ENCODE data around the gene RHOC.

Gene RHOC

GRCh38 chr1:112708489-112708888, 1.6 kb upstream of the RHOC start:
- no peak for TF ChIP-seq ZNF473 (tag by site-specific recombination; IDR thresholded peaks at IDR 0.05)
- TF ChIP-seq ZNF530 (tag by site-specific recombination; IDR thresholded peaks at IDR 0.05; ENCODE audit: low read depth) = no peak
- TF ChIP-seq ZFP3 (tag by site-specific recombination; IDR thresholded peaks at IDR 0.05; ENCODE audit: low read depth) = no peak
- TF ChIP-seq, protein P1, sequence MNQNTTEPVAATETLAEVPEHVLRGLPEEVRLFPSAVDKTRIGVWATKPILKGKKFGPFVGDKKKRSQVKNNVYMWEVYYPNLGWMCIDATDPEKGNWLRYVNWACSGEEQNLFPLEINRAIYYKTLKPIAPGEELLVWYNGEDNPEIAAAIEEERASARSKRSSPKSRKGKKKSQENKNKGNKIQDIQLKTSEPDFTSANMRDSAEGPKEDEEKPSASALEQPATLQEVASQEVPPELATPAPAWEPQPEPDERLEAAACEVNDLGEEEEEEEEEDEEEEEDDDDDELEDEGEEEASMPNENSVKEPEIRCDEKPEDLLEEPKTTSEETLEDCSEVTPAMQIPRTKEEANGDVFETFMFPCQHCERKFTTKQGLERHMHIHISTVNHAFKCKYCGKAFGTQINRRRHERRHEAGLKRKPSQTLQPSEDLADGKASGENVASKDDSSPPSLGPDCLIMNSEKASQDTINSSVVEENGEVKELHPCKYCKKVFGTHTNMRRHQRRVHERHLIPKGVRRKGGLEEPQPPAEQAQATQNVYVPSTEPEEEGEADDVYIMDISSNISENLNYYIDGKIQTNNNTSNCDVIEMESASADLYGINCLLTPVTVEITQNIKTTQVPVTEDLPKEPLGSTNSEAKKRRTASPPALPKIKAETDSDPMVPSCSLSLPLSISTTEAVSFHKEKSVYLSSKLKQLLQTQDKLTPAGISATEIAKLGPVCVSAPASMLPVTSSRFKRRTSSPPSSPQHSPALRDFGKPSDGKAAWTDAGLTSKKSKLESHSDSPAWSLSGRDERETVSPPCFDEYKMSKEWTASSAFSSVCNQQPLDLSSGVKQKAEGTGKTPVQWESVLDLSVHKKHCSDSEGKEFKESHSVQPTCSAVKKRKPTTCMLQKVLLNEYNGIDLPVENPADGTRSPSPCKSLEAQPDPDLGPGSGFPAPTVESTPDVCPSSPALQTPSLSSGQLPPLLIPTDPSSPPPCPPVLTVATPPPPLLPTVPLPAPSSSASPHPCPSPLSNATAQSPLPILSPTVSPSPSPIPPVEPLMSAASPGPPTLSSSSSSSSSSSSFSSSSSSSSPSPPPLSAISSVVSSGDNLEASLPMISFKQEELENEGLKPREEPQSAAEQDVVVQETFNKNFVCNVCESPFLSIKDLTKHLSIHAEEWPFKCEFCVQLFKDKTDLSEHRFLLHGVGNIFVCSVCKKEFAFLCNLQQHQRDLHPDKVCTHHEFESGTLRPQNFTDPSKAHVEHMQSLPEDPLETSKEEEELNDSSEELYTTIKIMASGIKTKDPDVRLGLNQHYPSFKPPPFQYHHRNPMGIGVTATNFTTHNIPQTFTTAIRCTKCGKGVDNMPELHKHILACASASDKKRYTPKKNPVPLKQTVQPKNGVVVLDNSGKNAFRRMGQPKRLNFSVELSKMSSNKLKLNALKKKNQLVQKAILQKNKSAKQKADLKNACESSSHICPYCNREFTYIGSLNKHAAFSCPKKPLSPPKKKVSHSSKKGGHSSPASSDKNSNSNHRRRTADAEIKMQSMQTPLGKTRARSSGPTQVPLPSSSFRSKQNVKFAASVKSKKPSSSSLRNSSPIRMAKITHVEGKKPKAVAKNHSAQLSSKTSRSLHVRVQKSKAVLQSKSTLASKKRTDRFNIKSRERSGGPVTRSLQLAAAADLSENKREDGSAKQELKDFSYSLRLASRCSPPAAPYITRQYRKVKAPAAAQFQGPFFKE (tag by site-specific recombination; IDR thresholded peaks at IDR 0.05; ENCODE audit: borderline replicate concordance) = no peak
- TF ChIP-seq, protein P2, sequence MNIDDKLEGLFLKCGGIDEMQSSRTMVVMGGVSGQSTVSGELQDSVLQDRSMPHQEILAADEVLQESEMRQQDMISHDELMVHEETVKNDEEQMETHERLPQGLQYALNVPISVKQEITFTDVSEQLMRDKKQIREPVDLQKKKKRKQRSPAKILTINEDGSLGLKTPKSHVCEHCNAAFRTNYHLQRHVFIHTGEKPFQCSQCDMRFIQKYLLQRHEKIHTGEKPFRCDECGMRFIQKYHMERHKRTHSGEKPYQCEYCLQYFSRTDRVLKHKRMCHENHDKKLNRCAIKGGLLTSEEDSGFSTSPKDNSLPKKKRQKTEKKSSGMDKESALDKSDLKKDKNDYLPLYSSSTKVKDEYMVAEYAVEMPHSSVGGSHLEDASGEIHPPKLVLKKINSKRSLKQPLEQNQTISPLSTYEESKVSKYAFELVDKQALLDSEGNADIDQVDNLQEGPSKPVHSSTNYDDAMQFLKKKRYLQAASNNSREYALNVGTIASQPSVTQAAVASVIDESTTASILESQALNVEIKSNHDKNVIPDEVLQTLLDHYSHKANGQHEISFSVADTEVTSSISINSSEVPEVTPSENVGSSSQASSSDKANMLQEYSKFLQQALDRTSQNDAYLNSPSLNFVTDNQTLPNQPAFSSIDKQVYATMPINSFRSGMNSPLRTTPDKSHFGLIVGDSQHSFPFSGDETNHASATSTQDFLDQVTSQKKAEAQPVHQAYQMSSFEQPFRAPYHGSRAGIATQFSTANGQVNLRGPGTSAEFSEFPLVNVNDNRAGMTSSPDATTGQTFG (tag by site-specific recombination; IDR thresholded peaks at IDR 0.05; ENCODE audit: borderline replicate concordance) = no peak
- no peak for TF ChIP-seq ZNF350 (tag by site-specific recombination; IDR thresholded peaks at IDR 0.05)
- no peak for TF ChIP-seq ZNF184 (tag by site-specific recombination; IDR thresholded peaks at IDR 0.05)
- no peak for TF ChIP-seq TSHZ1 (tag by site-specific recombination; IDR thresholded peaks at IDR 0.05; ENCODE audit: borderline replicate concordance)
- TF ChIP-seq ZBTB6 (tag by site-specific recombination; IDR thresholded peaks at IDR 0.05) = no peak
- TF ChIP-seq, protein P3, sequence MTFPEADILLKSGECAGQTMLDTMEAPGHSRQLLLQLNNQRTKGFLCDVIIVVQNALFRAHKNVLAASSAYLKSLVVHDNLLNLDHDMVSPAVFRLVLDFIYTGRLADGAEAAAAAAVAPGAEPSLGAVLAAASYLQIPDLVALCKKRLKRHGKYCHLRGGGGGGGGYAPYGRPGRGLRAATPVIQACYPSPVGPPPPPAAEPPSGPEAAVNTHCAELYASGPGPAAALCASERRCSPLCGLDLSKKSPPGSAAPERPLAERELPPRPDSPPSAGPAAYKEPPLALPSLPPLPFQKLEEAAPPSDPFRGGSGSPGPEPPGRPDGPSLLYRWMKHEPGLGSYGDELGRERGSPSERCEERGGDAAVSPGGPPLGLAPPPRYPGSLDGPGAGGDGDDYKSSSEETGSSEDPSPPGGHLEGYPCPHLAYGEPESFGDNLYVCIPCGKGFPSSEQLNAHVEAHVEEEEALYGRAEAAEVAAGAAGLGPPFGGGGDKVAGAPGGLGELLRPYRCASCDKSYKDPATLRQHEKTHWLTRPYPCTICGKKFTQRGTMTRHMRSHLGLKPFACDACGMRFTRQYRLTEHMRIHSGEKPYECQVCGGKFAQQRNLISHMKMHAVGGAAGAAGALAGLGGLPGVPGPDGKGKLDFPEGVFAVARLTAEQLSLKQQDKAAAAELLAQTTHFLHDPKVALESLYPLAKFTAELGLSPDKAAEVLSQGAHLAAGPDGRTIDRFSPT (tag by site-specific recombination; IDR thresholded peaks at IDR 0.05) = no peak
- no peak for TF ChIP-seq ZNF639 (tag by site-specific recombination; IDR thresholded peaks at IDR 0.05)
- Histone ChIP-seq H3K9me3 (ENCODE audit: control insufficient read depth, insufficient read depth, low read depth, low read length) (no peaks in the 10 kb centered on the region), H3K4me3 (ENCODE audit: low read depth, low read length) (no peak overlapping the region), H3K36me3 (ENCODE audit: control insufficient read depth in 2 of 2, insufficient read depth in 1 of 2, low read length in 2 of 2) (peaks cover 0 to 13% of the 10 kb centered on the region in 2 experiments; a peak in 1 of 3 replicates), H3K27ac (ENCODE audit: extremely low read depth, low read depth, low read length) (no peak overlapping the region), H3K4me1 (ENCODE audit: control insufficient read depth, insufficient read depth, low read length) (peaks cover 5% of the 10 kb centered on the region)
- ChIA-PET CTCF (interaction anchor here (0.5 to 3.0 kb wide), 26 partner anchors 8 to 410 kb away, joined by 3 to 20 read pairs (median 6); partner anchors contain the start of genes CTTNBP2NL, MOV10 and ST7L), POLR2A (interaction anchor here (0.6 kb wide), 2 partner anchors 104 to 1843 kb away, joined by 3 read pairs; no protein-coding TSS in a partner anchor)

Measured in HEK293 (cell line).